HEK293T (cell line): ENCODE data around the gene BMP7.

ENCODE experiments used
- BHLHE40 ChIP-seq: fragments of 450-650 bp; IDR thresholded peaks from 2 replicates; pipeline ENCODE4 v1.6.1; 2016; ENCODE audit warnings: mild to moderate bottlenecking, moderate library complexity, borderline replicate concordance
- ELF4 ChIP-seq: fragments of 450-650 bp; IDR thresholded peaks from 2 replicates; pipeline ENCODE4 v1.6.1; 2017; ENCODE audit warnings: antibody characterized with exemption
- FOXA1 ChIP-seq: fragments of 450-650 bp; IDR thresholded peaks from 2 replicates; pipeline ENCODE4 v1.6.1; 2016; ENCODE audit warnings: mild to moderate bottlenecking
- FOXK2 ChIP-seq: fragments of 450-650 bp; IDR thresholded peaks from 2 replicates; pipeline ENCODE4 v1.6.1; 2016; ENCODE audit warnings: mild to moderate bottlenecking
- FOXM1 ChIP-seq: fragments of 450-650 bp; IDR thresholded peaks from 2 replicates; pipeline ENCODE4 v1.6.1; 2017; ENCODE audit warnings: mild to moderate bottlenecking, borderline replicate concordance
- SP1 ChIP-seq: fragments of 450-650 bp; IDR thresholded peaks from 2 replicates; pipeline ENCODE4 v1.6.1; 2017
- SUZ12 ChIP-seq: fragments of 450-650 bp; IDR thresholded peaks from 2 replicates; pipeline ENCODE4 v1.6.1; 2016; ENCODE audit warnings: mild to moderate bottlenecking
- TARDBP ChIP-seq: fragments of 450-650 bp; IDR thresholded peaks from 2 replicates; pipeline ENCODE4 v1.6.1; 2016
- ZNF384 ChIP-seq: fragments of 450-650 bp; IDR thresholded peaks from 2 replicates; pipeline ENCODE4 v1.6.1; 2016

- no peak for TF ChIP-seq SP1
- TF ChIP-seq BHLHE40 = no peak
- TF ChIP-seq FOXM1 = no peak
- TF ChIP-seq FOXK2 = no peak
- TF ChIP-seq ZNF384 = no peak
- no peak for TF ChIP-seq ELF4
- no peak for TF ChIP-seq FOXA1
- TF ChIP-seq SUZ12 = no peak
- TF ChIP-seq TARDBP = no peak
Measured at GRCh38 chr20:57147185-57147584, 119.3 kb downstream of the BMP7 start.
